ENCODE measurements around the gene C1orf21. TPM values are rescaled to one million over a fixed set of nuclear protein-coding genes. Genes with fewer than 3 reads are reported as not detected.

Gene C1orf21
- total and polyA plus RNA-seq, 8 donors, result 4.1 to 13.9 (median 7.7) TPM

- no peak for FAIRE-seq
- no peak for DNase-seq
- peaks cover 0 to 18% (median 12%) of the 10 kb centered on the region in 3 donors for H3K4me1 ChIP-seq
- H3K27ac ChIP-seq, result peak overlapping the region in 2 of 4 donors; percentile 62 to 69
- no peak for ATAC-seq
- intact Hi-C loops (cut with DNase I), result no loop called here
- TF ChIP-seq CTCF (IDR thresholded peaks at IDR 0.05), result no peak
- H3K4me3 ChIP-seq, result no peak overlapping the region
- WGBS, 2 donors, result 93 to 94% methylated on average over 3 of the region's 3 CpGs
- no peaks in the 10 kb centered on the region for H3K36me3 ChIP-seq
- H3K9me3 ChIP-seq, result no peaks in the 10 kb centered on the region
- no peaks in the 10 kb centered on the region for H3K27me3 ChIP-seq
Observed at GRCh38 chr1:184588701-184589100, 201.9 kb downstream of the C1orf21 start.

GRCh38 chr1:184590163-184590750 lies 203.4 kb downstream of the C1orf21 start:
- peak overlapping the region in 3 of 4 donors; percentile 24 to 69 (median 62) for H3K27ac ChIP-seq
- no peak for TF ChIP-seq CTCF (IDR thresholded peaks at IDR 0.05)
- peak in 3 of 6 donors; percentile 60 to 65 (median 65) for DNase-seq
- no peaks in the 10 kb centered on the region for H3K27me3 ChIP-seq
- H3K9me3 ChIP-seq, result no peaks in the 10 kb centered on the region
- peak; percentile 89 to 96 (median 95) for ATAC-seq
- intact Hi-C loops (cut with DNase I), result no loop called here
- H3K4me3 ChIP-seq, result no peak overlapping the region
- H3K4me1 ChIP-seq, result peaks cover 0 to 22% (median 12%) of the 10 kb centered on the region in 3 donors
- FAIRE-seq, result peak; percentile 72
- H3K36me3 ChIP-seq, result no peaks in the 10 kb centered on the region
- 11 to 19% methylated on average over 5 of the region's 5 CpGs for WGBS, 2 donors

DNA sequence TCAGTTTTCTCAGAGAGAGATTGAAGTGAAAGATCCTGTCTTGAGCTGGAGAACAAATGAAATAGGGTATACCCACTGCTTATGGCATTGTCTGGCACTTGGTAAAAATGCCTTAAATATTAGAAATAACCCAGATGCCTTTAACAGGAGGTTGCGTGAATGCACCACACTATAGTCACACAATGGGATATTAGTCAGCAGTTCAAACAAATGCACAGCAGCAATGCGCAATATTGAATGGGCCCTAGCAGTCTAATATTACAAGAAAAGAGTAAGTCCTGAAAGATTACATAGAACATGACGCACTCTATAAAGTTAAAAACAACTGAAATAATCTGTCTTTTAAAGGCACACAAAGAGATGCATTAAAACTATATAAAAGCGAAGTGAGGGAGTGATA lies 206.8 kb downstream of the C1orf21 start:
- Histone ChIP-seq H3K4me3 (no peak overlapping the region), H3K9me3 (no peaks in the 10 kb centered on the region), H3K27ac (no peak overlapping the region), H3K36me3 (no peaks in the 10 kb centered on the region), H3K27me3 (no peaks in the 10 kb centered on the region), H3K4me1 (peaks cover 0 to 22% (median 12%) of the 10 kb centered on the region in 3 donors)
- no peak for DNase-seq
- ATAC-seq, result no peak
- no peak for TF ChIP-seq CTCF (IDR thresholded peaks at IDR 0.05)
- intact Hi-C loops (cut with DNase I), result no loop called here
- FAIRE-seq, result no peak
- WGBS, 2 donors, result 85 to 97% methylated on average over 4 of the region's 4 CpGs

DNA sequence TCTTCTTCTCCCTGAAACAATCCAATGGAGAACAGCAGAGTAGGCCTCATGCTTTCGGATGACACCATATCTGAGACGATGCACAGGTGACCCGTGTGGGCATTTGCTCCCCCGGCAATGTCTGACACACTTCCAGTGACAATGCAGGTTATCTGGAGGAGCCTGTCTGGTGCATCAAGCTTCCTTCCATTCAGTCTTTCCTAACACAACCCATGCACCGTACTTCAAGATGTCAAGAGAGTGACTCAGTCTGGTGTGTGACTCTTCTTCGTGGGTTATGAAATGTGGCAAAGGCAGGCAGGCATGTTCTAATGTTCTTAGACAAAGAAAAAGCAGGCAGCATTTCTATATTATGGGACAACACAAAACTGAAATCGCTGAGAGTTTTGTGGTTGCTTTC lies 208.8 kb downstream of the C1orf21 start:
- Histone ChIP-seq H3K27me3 (no peaks in the 10 kb centered on the region), H3K4me1 (peaks cover 0 to 9% (median 0%) of the 10 kb centered on the region in 3 donors), H3K27ac (no peak overlapping the region), H3K36me3 (no peaks in the 10 kb centered on the region), H3K4me3 (no peak overlapping the region), H3K9me3 (no peaks in the 10 kb centered on the region)
- no peak for ATAC-seq
- no peak for FAIRE-seq
- TF ChIP-seq CTCF (IDR thresholded peaks at IDR 0.05), result no peak
- WGBS, 2 donors, result 96 to 97% methylated on average over 7 of the region's 7 CpGs
- no peak for DNase-seq
- intact Hi-C loops (cut with DNase I), result no loop called here

DNA sequence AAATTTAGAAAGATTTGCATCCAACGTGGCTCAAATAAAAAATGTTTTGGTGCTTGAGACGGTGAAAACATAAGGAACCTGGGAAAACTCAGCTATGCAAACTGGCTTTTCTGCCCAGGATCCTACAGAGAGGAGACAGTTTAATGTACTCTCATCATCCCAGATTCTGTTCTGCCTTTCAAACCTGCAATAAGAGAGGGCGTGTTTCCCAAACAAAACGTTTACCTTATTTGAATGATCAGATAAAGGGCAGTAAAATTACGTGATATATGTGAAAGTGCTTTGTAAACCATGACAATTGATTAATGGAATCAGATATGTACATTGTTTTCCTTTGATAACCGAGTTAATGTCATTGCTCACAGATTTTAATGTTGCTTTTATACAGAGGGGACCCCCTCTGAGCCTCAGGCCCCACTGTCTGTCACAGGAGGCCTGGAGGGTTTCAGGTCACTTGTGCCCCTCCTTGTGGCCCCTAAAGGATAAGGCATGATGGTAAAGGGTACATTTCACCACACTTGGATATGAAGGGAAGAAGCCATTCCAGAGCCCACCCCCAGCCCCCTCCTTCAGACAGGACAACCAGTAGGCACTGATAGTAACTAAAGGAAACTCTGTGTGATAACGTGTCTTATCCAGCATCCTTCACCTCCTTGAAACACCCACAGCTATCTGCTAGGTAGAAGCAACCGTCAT lies 210.3 kb downstream of the C1orf21 start:
- no peak for ATAC-seq
- DNase-seq, result no peak
- WGBS, 2 donors, result 75 to 76% methylated on average over 8 of the region's 8 CpGs
- Histone ChIP-seq H3K4me3 (no peak overlapping the region), H3K27me3 (no peaks in the 10 kb centered on the region), H3K27ac (no peak overlapping the region), H3K36me3 (no peaks in the 10 kb centered on the region), H3K9me3 (no peaks in the 10 kb centered on the region), H3K4me1 (peaks cover 0 to 4% (median 0%) of the 10 kb centered on the region in 3 donors)
- no peak for FAIRE-seq
- intact Hi-C loops (cut with DNase I), result no loop called here
- no peak for TF ChIP-seq CTCF (IDR thresholded peaks at IDR 0.05)
